Progenitor cell of endocrine pancreas (in vitro differentiated cells): Measurements from ENCODE around the gene KIAA1549. TPM values are rescaled to one million over a fixed set of nuclear protein-coding genes. Genes with fewer than 3 reads are reported as not detected.

Experiments used
- DNase-seq: peaks from one replicate; pipeline ENCODE4 v3.0.0; 2021; ENCODE audit warnings: low spot score; ENCODE audit not compliant: unreplicated experiment
- H3K27ac Mint-ChIP-seq: 2 replicates; pipeline ENCODE4 v1.8.0; 2021; ENCODE audit warnings: mild to moderate bottlenecking, moderate library complexity, mixed read lengths
- H3K27me3 Mint-ChIP-seq: 2 replicates; pipeline ENCODE4 v1.8.0; 2021; ENCODE audit warnings: mixed read lengths
- H3K36me3 Mint-ChIP-seq: 2 replicates; pipeline ENCODE4 v1.8.0; 2022; ENCODE audit warnings: mixed read lengths; ENCODE audit not compliant: insufficient read depth
- H3K4me1 Mint-ChIP-seq: 2 replicates; pipeline ENCODE4 v1.8.0; 2021; ENCODE audit warnings: low read depth, mixed read lengths
- H3K4me3 Mint-ChIP-seq: 2 replicates; pipeline ENCODE4 v1.8.0; 2021; ENCODE audit warnings: low read depth, mild to moderate bottlenecking, moderate library complexity, mixed read lengths
- H3K9me3 Mint-ChIP-seq: 2 replicates; pipeline ENCODE4 v1.8.0; 2021; ENCODE audit warnings: low read depth, mixed read lengths
- CTCF ChIP-seq: fragments of 200-600 bp; sonication (generic); IDR thresholded peaks from one replicate; pipeline ENCODE4 v1.5.0; 2021; ENCODE audit warnings: antibody characterized with exemption, mild to moderate bottlenecking; ENCODE audit not compliant: unreplicated experiment
- total RNA-seq: library from RNA; stranded (reverse); gene quantifications from 2 replicates; pipeline ENCODE4 v1.2.1, GENCODE V29; 2021

Gene KIAA1549
- total RNA-seq, 1 donor from 2014 or later = 45.8 TPM

- no peak for TF ChIP-seq CTCF
- no peak overlapping the region for H3K4me3 Mint-ChIP-seq
- no peak overlapping the region for H3K27ac Mint-ChIP-seq
- peaks cover 3% of the 10 kb centered on the region for H3K27me3 Mint-ChIP-seq
- H3K9me3 Mint-ChIP-seq = peaks cover 9% of the 10 kb centered on the region
- no peak for DNase-seq
- H3K4me1 Mint-ChIP-seq = no peaks in the 10 kb centered on the region
- H3K36me3 Mint-ChIP-seq = no peaks in the 10 kb centered on the region
Measured at GRCh38 chr7:138785587-138786437, 195.4 kb downstream of the KIAA1549 start.

- H3K9me3 Mint-ChIP-seq = peaks cover 9% of the 10 kb centered on the region
- no peaks in the 10 kb centered on the region for H3K4me1 Mint-ChIP-seq
- TF ChIP-seq CTCF = no peak
- H3K27me3 Mint-ChIP-seq = peaks cover 3% of the 10 kb centered on the region
- no peaks in the 10 kb centered on the region for H3K36me3 Mint-ChIP-seq
- H3K4me3 Mint-ChIP-seq = no peak overlapping the region
- no peak overlapping the region for H3K27ac Mint-ChIP-seq
- DNase-seq = no peak
Measured at GRCh38 chr7:138784692-138785091, 196.5 kb downstream of the KIAA1549 start.

Other genes starting within 250 kb of the KIAA1549 start
- not detected in 2 replicates for gene TMEM213, start 183.4 kb downstream of the KIAA1549 start, total RNA-seq
- 0.50 and 0.89 TPM in 2 replicates for gene ATP6V0A4, start 183.2 kb downstream of the KIAA1549 start, total RNA-seq
- 16.5 and 18.2 TPM in 2 replicates for gene ZC3HAV1L, start 54.7 kb upstream of the KIAA1549 start, total RNA-seq
- 41.2 and 44.6 TPM in 2 replicates for gene ZC3HAV1, start 128.3 kb upstream of the KIAA1549 start, total RNA-seq
- 45.2 and 51.5 TPM in 2 replicates for gene UBN2, start 249.8 kb upstream of the KIAA1549 start, total RNA-seq